GM21360 (cell line): ENCODE data around the gene FLVCR1.
A peak's percentile ranks its signal among the peaks of the same experiment; 100 is the strongest.

Experiments used
- ATAC-seq: cut with Tn5 transposase; IDR thresholded peaks from one replicate; pipeline ENCODE4 v1.9.1; 2021; ENCODE audit warnings: mild to moderate bottlenecking, moderate library complexity; ENCODE audit not compliant: unreplicated experiment

FLVCR1 gene

DNA sequence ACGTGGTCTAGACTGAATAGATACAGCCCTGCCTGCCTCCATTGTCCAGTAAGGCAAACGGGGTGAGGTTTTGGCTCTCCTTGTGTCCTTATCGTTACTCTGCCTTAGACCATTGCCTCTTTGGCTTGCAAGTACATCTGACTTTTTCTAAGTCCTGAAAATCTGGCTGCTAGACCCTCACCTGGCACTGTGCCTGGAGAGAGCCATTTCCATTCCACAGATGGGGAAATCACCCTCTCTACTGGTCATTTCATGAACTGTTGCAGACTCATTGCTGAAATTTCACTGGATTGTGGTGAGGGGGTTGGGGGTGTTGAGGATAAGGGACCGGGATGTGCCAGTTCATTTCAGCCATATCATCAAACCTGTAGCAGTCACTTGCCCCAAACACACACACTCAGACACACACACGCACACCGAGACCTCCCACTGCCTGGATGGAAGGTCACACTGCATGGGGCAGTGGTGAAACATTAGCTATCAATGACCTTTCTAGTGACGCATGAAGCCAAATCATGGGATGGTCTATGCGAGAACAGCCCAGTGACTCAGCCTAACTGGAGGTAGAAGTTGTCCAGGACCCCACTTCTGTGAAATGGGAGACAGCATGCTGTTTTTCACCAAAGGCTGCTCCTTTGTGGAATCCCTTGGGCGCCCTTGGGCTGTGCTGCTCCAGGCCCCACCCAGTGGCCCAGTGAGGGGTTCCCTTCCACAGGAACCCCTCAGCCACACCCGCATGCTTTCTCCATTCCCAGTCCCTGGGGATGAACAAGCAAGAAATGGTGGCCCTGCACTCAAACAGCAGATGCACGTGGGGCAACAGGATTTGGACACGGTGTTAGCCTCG is 57.4 kb downstream of the FLVCR1 start:
- no peak for ATAC-seq

DNA sequence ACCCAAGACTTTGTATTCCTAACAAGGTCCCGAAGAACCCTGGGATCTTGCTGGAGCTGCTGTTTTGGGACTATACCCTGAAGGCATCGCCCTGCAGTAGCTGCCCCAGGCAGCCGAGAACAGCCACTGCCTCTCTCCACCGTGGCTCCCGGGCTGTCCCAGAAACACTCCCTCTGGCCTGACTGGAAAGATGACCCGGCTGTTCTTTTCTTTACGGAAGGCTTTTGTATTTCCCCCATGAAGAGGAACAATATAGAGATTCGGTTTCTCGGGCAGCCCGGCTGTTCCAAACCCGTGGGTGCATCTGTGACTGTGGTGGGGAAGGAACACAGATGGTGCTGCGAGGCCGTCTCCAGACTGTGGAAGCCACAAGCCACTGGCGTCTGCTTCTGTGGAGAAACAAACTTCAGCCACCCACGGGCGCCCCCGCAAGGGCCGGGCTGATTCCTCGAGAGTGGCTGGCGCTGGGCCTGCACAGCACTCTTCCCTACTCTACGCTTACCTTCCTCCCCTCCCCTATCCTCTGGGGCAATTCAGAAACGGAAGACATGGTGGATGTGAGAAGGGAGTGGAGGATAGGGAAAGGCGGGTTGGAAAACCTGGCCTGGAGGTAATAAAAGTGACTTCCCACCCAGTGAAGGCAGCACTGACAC is 58.5 kb downstream of the FLVCR1 start:
- ATAC-seq: no peak

DNA sequence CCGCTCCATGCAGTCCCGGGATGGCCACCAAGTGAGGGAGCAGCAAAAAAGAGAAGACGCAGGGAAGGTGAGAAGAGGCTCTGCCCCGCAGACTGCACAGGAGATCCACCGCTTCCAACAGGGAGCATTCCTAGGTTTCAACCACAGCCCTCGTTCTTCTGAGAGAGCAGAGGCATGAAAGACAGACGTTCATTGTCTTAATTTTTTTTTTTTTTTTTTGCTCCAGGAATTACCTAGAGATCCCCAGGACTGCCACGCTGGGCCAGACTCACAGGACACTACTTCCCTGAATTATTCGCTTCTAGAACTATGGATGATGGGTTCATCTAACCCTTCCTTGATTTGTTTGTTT is 59.0 kb downstream of the FLVCR1 start:
- ATAC-seq: no peak

DNA sequence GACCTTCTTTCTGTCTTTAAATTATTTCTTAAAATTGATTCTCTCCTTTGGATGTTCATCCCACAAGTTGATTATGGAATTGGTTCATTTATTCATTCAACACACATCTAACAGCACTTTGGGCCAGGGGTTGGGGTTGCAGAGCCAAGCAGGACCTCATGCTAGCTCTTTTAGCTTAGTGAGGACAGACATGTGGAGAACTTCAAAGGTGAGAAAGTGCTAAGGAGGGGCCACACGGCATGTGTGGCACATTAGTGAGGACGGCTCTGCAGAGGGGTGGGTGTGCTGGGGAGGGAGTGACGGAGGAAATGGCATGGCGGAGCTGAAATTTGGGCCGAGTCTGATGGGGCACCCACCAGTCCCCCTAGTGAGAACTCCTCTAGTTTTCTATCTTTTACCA is 59.8 kb downstream of the FLVCR1 start:
- no peak for ATAC-seq

DNA sequence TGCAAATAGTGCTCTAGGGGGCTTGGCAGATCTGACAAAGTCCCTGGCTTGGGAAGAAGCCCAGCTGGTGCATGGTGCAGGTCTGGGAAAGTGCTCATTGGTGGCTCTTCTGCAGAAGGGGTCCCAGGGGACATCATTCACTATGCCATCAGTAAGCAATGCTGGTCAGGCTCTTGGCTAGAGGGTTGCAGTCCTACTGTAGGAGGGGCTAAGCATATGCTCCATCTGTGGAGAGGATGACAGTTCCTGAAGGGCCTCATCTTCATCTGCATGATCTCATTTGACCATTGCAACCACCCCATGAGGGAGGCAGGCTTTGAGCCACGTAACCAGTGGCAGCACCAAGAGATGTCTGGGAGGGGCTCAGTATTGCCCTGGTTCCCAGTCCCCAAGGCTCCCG is 60.7 kb downstream of the FLVCR1 start:
- ATAC-seq: no peak

DNA sequence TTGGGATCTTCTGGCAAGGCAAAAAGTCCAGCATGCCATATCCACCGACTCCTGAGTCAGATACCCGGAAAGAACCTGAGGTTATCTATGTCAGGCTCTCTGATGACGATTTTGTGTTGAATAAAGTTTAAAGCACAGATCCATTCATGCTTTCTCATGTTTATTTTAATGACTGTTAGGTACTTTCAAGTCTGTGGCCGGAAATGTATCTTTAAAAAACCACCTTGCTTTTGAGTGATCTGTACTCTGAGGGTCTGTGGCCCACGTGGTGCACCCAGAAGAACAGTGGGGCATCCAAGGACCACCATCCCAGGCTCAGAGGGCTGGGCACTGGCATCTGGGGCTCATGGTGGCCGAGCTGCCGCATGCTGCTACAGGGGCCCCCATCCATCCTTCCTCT is 62.2 kb downstream of the FLVCR1 start:
- ATAC-seq: no peak

DNA sequence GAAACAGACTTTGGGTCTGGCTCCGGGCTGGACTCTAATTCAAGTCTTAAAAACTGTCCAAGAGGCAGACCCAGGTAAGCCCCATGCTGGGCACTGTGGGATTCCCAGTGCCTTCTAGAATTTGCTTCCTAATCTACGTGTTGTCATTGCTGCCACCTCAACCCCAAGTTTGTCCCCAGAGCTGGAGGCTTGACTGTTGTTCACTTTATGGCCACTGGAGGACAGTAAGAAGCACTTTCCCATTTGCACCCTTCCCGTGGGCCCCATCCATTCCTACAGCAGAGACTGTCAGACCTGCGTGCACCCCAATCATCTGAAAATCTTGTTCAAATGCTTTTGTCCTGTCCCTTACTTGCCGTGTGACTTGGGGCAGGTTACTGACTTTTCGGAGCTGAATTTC is 62.8 kb downstream of the FLVCR1 start:
- ATAC-seq: no peak

DNA sequence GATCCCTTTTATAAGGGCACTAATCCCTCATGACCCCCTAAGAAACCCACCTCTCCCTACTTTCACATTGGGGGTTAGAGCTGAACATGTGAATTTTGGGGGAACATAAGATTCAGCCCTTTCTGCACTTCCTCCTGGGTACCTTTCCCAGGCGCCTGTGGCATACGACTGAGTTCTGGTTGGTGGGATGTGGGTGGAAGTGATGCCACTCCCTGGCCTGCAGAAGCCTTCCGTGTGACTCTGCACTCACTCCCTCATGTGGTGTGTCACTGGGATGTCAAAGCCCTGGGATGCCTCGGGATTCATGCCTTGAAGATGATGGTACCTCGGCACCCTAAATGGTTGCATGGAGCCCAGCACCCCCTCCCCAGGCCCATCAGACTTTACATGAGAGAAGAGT is 63.9 kb downstream of the FLVCR1 start:
- no peak for ATAC-seq

DNA sequence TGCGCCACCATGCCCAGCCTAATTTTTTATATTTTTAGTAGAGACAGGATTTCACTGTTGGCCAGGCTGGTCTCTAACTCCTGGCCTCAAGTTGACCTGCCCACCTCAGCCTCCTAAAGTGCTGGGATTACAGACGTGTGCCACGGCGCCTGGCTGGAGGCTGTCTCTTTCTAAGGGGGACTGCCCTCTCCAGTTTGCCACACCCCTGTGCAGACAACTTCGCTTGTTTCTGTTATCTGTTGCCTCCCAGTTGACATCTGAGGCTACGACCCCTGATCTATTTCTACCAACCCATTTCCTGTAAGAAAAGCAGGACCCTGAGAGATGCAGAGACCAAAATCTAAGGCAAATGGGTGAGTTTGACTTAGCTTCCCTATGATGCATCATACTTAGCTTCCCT is 68.3 kb downstream of the FLVCR1 start:
- ATAC-seq: no peak

DNA sequence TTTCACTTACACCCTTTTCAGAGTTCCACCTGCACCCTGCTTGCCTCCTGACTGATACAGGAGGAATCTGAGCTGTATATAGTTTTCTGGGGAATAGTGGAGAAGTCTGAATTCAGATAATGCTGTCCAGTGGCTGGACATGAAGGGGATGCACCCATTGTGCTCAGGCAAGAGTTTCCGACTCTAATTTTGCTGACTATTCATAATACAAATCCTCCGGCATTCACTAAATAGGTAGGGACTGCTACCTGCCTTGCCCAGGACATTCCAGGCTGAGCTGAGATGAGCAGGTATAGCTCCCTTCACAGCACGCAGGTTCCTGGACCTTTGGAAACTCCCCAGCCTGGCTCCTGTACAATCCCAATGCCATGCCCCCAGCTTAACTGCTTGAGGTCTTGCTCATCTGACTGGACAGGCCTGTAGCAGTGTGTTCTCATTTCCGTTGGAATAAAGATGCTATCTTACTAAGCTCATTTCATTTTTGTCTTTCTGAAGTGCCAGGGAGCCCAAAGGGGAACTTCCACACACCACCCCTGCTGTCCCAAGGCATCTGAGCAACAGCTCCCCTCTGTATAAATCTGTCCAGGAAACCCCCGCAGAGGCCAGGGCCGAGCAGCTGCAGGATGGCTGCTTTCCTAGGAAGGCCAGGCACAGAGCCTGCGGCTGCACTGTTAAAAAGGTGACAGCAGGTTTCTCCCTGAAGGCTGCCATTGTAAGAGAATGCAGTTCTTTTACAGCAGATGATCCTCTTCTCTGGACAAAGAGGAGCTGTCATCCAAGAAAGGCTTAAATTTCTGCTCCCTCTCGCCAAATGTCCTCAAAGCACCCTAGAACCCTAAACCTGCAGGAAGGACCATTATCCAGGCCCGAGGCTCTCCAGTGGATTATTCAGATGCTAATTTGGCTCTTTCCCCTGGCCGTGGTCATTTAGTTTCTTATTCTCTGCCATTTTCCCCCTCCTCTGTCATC is 70.5 kb downstream of the FLVCR1 start:
- peak; percentile 65 for ATAC-seq

DNA sequence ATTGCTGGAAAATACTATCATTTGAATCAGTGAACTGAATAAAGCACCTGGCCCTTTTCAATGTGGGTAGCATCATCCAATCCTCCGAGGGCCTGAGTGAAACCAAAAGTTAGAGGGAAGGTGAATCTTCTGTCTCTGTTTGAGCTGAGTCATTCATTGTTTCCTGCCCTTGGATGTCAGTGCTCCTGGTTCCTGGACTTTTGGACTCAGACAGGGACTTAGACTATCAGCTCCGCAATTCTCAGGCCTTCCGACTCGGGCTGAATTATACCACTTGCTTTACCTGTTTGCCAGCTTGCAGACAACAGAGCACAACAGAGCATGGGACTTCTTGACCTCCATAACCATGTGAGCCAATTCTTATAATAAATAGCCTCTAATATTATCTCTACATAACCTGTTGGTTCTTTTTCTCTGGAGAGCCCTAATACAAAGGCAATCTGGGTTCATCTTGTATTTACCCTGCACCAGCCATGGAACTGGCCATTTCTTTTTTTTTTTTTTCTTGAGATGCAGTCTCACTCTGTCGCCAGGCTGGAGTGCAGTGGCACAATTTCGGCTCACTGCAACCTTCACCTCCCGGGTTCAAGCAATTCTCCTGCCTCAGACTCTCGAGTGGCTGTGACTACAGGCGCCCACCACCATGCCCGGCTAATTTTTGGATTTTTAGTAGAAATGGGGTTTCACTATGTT is 73.1 kb downstream of the FLVCR1 start:
- peak; percentile 66 for ATAC-seq

DNA sequence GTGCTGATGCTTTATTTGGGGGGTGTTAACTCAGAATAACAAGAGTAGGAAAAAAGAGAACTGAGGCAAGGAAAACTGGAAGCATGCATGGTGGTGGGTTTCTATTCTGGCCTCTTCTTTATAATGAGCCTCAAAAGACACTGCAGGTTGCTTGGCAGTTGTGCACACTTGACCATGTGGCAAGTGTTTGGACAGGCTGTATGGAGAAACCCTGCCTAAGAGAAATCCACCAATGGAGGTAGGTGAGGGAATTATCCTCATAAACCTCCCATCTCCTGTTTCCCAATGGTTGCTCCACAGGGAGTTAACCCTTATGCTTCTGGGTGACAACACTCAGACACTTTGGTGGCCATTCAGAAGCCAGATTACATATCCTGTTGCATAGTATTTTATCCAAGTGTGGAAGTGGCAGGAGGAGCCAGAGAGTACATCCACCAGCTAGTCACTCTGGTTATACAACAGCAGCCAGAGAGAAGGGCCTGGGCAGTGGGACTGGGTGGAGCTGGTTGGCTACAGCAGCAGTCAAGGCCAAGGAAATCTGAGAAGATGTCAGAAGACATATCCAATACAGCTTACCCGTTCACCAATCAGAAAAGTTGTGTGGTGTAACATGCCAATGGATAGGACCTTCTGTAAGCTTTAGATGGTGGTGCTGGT is 75.9 kb downstream of the FLVCR1 start:
- no peak for ATAC-seq

DNA sequence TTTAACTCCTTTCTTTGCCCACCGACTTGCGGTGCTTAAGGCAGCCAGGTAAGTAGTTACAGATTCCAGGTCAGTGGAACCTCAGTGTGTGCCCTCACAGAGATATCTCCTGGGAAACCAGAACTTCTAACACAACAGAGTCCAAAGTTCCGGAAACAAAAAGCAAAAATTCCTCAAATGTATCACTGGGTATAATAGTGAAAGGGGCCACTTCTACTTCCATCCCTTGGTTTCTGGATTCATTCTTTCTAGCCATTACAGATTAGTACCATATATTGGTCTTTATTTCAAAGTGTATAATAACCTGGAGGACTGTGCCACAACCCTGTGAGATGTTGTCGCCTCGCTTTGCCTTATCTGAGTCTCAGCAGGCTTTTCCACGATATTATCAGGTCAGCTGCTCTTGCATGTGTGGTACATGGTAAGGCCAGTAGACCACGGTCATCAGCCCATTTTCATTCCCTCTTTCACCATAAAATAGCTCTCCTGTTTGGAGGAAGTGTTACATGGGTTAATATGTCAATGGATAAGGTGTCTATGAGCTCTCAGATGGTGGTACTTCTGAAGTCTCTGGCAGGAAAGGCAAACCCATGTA is 77.4 kb downstream of the FLVCR1 start:
- ATAC-seq: no peak

DNA sequence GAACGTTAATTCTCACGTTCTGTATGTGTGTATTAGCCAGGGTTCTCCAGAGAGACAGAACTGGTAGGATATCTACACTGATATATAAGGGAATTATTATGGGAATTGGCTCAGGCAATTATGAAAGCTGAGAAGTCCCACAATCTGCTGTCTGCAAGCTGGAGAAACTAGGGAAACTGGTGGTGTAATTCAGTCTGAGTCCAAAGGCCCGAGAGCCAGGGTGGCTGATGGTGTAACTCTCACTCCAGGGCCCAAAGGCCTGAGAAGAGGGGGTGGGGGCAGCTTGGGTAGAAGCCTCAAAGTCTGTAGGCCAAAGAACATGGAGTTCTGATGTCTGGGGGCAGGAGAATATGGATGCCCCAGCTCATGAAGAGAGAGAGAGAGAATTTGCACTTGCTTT is 79.0 kb downstream of the FLVCR1 start:
- no peak for ATAC-seq

DNA sequence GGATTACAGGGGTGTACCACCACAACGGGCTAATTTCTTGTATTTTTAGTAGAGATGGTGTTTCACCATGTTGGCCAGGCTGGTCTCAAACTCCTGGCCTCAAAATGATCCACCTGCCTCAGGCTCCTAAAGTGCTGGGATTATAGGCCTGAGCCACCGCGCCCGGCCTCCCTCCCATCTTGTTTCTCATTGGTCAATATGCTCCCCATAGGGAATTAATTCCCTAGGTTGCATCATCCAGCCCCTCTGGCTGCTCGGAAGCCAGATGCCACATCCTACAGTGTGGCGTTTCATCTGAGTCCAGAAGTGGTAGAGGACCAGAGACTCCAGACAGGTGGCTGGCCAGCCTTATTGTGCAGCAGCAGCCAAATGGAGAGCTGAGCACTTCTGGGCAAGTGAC is 80.8 kb downstream of the FLVCR1 start:
- no peak for ATAC-seq

DNA sequence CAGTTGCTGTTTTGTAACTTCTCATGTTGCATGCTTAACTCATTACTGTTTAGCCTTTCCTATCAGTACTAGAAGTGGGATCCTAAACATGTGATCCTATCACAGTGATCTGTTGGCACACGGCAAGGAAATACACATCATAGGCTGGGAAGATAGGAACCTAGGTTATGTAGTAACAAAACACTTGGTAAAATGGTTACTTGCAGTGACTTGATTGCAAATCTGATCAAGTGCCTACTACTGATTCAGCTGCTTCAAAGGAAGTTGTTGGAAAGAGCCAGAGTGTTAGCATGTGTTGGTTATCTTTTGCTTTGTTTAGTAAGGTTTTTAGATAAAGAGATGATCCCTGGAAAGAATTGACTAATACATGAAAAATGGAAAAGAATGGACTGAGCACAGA is 83.4 kb downstream of the FLVCR1 start:
- ATAC-seq: no peak

DNA sequence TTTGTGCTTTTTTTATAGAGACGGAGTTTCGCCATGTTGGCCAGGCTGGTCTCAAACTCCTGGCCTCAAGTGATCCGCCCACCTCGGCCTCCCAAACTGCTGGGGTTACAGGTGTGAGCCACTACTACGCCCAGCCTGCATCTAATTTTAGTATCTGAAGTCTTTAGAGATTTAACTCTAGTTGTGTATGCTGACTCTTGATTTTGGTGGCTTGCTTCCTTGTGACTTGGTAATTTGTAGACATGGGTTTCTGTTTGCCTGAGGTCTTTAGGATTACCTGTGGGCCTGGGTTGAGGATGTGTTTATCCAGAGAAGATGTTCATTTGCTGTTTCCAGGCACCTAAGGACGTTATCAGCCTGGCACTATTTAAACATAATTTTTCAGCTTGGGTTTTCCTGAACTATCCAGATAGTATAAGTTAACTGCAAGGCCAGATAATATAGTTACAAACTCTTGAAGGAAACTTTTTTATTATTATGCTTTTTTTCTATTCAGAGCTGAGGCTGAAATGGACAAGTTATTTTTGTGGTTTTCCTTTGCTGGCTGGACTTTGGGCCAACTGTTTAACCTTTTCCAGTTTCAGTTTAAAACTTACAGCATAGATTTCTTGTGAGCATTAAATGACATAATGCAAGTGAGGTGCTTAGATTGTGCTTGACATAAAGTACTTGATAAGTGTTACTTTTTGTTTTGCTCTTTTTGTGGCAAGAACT is 84.8 kb downstream of the FLVCR1 start:
- ATAC-seq: no peak

DNA sequence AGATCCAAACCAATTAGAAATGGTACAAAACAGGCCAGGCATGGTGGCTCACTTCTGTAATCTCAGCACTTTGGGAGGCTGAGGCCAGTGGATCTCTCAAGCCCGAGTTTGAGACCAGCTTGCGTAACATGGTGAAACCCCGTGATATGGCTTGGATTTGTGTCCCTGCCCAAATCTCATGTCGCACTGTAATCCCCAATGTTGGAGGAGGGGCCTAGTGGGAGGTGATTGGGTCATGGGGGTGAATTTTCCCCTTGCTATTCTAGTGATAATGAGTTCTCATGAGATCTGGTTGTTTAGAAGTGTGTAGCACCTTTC is 85.3 kb downstream of the FLVCR1 start:
- no peak for ATAC-seq

DNA sequence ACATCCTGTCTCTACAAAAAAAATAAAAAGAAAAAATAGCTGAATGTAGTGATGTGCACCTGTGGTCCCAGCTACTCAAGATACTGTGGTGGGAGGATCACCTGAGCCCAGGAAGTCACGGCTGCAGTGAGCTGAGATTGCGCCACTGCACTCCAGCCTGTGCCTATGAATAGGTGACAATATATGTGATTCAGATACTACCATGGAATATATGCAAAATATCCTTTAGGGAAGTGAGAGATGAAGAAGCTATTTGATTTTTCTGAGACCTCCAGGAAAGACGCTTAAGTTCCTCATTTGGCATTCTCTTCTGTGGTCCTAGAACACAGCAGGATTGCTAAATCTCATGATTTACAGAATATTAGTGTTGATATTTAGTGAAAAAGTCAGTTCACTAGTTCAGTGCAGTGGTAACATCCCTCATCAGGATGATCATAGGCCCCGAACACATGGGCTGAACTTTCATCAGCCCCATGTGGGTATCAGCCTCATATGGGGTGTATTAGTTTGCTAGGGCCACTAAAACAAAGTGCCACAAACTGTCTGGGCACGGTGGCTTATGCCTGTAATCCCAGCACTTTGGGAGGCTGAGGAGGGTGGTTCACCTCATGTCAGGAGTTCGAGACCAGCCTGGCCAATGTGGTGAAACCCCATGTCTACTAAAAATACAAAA is 86.3 kb downstream of the FLVCR1 start:
- peak; percentile 62 for ATAC-seq
